HG02852 (cell line): ENCODE measurements around the gene CEBPA.

Experiments
- ATAC-seq: cut with Tn5 transposase; IDR thresholded peaks from one replicate; pipeline ENCODE4 v1.9.1; 2021; ENCODE audit warnings: mild to moderate bottlenecking, moderate library complexity; ENCODE audit not compliant: unreplicated experiment

CEBPA gene

GRCh38 chr19:33289261-33289660, 13.1 kb downstream of the CEBPA start:
- ATAC-seq, result no peak

GRCh38 chr19:33288666-33289065, 13.7 kb downstream of the CEBPA start:
- ATAC-seq, result no peak

GRCh38 chr19:33287927-33288326, 14.4 kb downstream of the CEBPA start:
- no peak for ATAC-seq

GRCh38 chr19:33287438-33287837, 14.9 kb downstream of the CEBPA start:
- ATAC-seq, result no peak

- ATAC-seq, result no peak
Measured at GRCh38 chr19:33286899-33287298, 15.4 kb downstream of the CEBPA start.

GRCh38 chr19:33285441-33285927, 16.9 kb downstream of the CEBPA start:
- ATAC-seq, result no peak

GRCh38 chr19:33284756-33285155, 17.6 kb downstream of the CEBPA start:
- ATAC-seq, result no peak

- ATAC-seq, result no peak
Measured at GRCh38 chr19:33284146-33284643, 18.1 kb downstream of the CEBPA start.

- ATAC-seq, result no peak
Measured at GRCh38 chr19:33283589-33283988, 18.7 kb downstream of the CEBPA start.

GRCh38 chr19:33282036-33282671, 20.2 kb downstream of the CEBPA start:
- ATAC-seq, result no peak

GRCh38 chr19:33281296-33281926, 20.9 kb downstream of the CEBPA start:
- ATAC-seq, result no peak

- ATAC-seq, result peak; percentile 86
Measured at GRCh38 chr19:33280351-33280921, 21.9 kb downstream of the CEBPA start.

- no peak for ATAC-seq
Measured at GRCh38 chr19:33279430-33280350, 22.6 kb downstream of the CEBPA start.

GRCh38 chr19:33278403-33279269, 23.7 kb downstream of the CEBPA start:
- ATAC-seq, result no peak

GRCh38 chr19:33278023-33278402, 24.3 kb downstream of the CEBPA start:
- no peak for ATAC-seq

- no peak for ATAC-seq
Measured at GRCh38 chr19:33277434-33277833, 24.9 kb downstream of the CEBPA start.

- ATAC-seq, result no peak
Measured at GRCh38 chr19:33275933-33276619, 26.3 kb downstream of the CEBPA start.

GRCh38 chr19:33275559-33275932, 26.8 kb downstream of the CEBPA start:
- no peak for ATAC-seq

- ATAC-seq, result no peak
Measured at GRCh38 chr19:33274663-33275558, 27.4 kb downstream of the CEBPA start.
